IPS-18c (cell line): ENCODE measurements around the gene TES.
"Not testable (repeated sequence)": the region's sequence is repeated elsewhere in the genome, so short reads cannot be mapped to it uniquely, and the experiment has no call there.

Experiments used
- H3K4me3 ChIP-seq: 2 replicates; pipeline ENCODE4 v1.7.0; 2013; ENCODE audit warnings: low read depth, mild to moderate bottlenecking, low read length, moderate library complexity; ENCODE audit not compliant: insufficient read depth
- H3K9me3 ChIP-seq: one replicate; pipeline ENCODE4 v1.6.1; 2013; ENCODE audit warnings: mild to moderate bottlenecking, low read length, moderate library complexity; ENCODE audit not compliant: control insufficient read depth, insufficient read depth

TES gene

GRCh38 chr7:116231543-116231942 lies 21.2 kb downstream of the TES start:
- Histone ChIP-seq H3K9me3 (no peaks in the 10 kb centered on the region), H3K4me3 (no peak overlapping the region)

DNA sequence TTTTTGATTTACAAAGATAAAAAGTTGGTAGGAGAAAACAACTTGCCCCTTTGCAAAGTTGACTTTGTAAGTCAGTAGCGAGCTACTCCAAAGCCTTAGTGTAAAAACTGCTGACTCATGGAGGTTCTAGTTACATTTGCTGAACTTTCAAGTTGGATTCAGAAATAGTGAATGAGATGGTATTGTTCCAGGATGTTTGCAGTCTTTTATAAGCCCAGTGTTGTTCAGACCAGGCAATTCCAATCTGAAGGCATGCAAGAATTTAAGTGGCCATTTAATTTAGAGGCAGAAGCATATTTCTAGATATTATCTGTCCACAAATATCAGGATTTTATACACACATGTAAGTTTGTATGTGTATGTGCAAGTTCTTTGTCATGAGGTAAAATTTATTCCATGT lies 21.6 kb downstream of the TES start:
- Histone ChIP-seq H3K4me3 (no peak overlapping the region), H3K9me3 (no peaks in the 10 kb centered on the region)

DNA sequence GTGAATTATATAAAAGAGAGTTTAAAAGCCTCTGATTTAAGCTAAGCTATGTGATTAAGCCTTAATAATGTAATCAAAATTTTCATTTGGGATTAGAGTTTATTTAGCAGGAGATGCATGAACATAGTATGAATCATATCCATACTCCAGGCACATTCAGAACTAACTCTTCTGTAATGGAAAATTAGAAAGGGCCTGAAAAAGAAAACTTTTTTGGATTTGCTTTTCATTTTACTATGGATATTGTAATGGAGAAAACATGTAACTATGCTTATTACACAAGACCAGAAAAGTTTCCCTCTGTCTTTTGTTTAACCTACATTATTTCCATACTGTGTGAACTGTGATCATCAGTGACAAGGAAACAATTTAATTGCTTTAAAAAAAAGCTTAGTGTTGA lies 22.0 kb downstream of the TES start:
- Histone ChIP-seq H3K4me3 (no peak overlapping the region), H3K9me3 (no peaks in the 10 kb centered on the region)

DNA sequence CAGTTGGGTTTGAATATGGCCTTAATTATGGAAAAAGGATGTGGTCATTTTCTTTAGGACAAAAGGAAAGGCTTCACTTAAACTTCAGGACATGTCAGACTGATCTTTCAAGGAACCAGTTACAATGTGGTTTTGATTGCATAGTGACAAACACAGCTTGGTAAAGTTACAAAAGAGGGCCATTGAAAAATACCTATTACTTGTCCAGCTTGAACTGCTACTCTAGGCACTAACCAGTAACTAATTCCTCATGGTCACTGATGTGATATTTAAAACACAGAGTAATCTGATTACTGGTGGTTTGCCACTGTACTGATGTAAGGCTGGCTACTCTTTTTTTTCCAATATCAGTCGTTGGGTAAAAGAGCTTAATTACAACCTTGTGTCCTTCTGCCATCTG lies 22.6 kb downstream of the TES start:
- Histone ChIP-seq H3K4me3 (no peak overlapping the region), H3K9me3 (no peaks in the 10 kb centered on the region)

GRCh38 chr7:116234517-116235200 lies 24.3 kb downstream of the TES start:
- no peaks in the 10 kb centered on the region for H3K9me3 ChIP-seq
- H3K4me3 ChIP-seq = no peak overlapping the region

GRCh38 chr7:116235380-116235779 lies 25.0 kb downstream of the TES start:
- Histone ChIP-seq H3K9me3 (no peaks in the 10 kb centered on the region), H3K4me3 (no peak overlapping the region)

DNA sequence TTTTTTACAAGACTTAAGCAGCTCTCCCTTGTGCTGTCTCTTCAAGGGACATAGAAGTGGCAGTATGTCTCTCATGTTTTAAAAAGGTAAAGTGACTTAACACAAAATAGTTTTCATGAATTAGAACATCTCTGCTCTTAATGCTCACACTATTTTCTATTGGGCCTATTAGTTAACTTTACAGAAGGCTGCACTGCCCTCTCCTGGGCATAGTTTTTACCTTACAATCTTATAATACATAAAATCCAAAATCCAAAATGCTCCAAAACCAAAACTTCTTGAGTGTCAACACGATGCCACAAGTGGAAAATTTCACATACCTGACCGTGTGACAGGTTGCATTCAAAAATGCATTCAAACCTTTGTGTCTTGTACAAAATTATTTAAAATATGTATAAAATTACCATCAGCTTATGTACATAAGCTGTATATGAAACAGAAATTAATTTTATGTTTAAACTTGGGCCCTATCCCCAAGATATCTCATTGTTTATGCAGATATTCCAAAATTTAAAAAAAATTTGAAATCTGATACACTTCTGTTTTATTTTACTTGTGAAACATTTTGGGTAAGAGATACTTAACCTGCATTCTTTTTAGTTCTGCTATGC lies 25.8 kb downstream of the TES start:
- H3K9me3 ChIP-seq = no peaks in the 10 kb centered on the region
- H3K4me3 ChIP-seq = no peak overlapping the region

GRCh38 chr7:116239020-116239419 lies 28.7 kb downstream of the TES start:
- Histone ChIP-seq H3K4me3 (no peak overlapping the region), H3K9me3 (no peaks in the 10 kb centered on the region)

- peaks cover 2% of the 10 kb centered on the region for H3K9me3 ChIP-seq
- H3K4me3 ChIP-seq = no peak overlapping the region
Observed at GRCh38 chr7:116239434-116239833, 29.1 kb downstream of the TES start.

DNA sequence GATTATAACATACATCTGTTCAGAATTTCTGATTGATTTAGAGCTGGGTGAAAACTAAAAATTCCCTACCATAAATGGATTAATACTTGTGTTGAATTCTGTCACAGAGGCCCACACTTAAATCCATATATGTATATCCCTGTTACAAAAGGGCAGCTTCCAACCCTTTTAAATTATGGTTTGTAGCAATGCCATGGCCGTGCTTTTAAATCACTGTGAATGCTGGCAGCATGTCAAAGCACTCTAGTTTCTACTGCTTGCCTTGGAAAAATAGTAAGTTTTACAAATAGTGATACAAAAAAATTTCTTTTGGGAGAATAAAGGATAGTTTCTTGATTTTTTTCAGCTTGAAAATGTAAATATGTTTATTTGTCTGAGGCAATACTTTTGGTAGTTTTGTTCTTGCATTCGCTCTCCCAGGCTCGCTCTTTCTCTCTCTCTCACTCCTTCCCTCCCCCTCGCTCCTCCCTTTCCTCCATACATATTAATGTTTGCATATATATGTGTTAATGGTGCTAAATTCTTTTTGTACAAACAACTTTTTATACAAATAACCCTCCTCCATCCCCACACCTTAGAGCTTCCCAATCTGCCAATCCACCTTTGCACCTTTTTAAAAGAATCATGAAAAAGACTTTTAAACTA lies 29.8 kb downstream of the TES start:
- Histone ChIP-seq H3K4me3 (no peak overlapping the region), H3K9me3 (peaks cover 5% of the 10 kb centered on the region)

DNA sequence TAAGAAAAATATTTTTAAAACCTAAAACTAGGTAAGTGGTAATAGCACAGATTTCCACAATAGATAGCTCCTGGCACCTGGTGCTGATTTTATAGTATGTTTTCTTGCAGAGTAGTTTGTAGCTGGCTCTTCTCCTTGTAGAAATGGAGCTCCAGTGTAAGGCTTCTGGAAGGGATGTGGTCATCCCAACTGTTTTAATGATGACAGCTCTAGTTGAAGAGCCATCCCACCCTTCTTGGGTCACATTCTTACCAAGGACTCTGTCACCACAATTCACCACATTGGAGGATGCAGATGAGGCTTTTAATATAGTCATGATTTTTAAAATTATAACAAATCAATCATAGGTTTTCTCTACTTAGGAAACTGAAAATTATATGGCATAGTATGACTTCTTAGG lies 31.0 kb downstream of the TES start:
- Histone ChIP-seq H3K4me3 (no peak overlapping the region), H3K9me3 (peaks cover 10% of the 10 kb centered on the region)

GRCh38 chr7:116242178-116242577 lies 31.8 kb downstream of the TES start:
- Histone ChIP-seq H3K4me3 (no peak overlapping the region), H3K9me3 (peaks cover 10% of the 10 kb centered on the region)

DNA sequence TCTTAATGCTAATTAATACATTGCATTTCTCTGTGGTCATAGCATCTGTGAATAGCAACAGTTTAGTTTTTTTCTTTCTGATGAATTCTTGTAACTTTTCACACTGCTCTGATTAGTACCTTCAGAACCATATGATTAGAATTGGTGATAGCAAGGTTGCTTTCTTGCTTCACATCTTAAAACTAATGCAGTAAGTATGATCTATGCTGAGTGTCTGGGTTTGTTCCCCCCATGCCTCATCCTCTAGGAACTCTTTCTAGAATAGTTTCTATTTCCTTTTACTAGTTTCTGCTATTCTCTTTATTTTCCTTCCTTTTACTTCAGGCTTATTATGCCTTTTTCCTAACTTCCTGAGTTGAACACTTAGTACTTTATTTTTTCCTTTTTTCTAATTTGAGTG lies 32.4 kb downstream of the TES start:
- no peak overlapping the region for H3K4me3 ChIP-seq
- peaks cover 10% of the 10 kb centered on the region for H3K9me3 ChIP-seq

DNA sequence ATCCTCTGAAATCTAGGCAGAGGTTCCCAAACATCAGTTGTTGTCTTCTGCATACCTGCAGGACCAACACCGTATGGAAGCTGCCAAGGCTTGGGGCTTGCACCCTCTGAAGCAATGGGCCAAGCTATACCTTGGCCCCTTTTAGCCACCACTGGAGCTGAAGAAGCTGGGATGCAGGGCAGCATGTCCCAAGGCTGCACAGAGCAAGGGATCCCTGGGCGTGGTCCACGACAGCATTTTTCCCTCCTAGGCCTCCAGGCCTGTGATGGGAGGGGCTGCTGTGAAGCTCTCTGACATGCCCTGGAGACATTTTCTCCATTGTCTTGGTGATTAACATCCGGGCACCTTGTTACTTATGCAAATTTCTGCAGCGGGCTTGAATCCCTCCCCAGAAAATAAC lies 34.5 kb downstream of the TES start:
- H3K4me3 ChIP-seq = not testable (repeated sequence)
- peaks cover 10% of the 10 kb centered on the region for H3K9me3 ChIP-seq

DNA sequence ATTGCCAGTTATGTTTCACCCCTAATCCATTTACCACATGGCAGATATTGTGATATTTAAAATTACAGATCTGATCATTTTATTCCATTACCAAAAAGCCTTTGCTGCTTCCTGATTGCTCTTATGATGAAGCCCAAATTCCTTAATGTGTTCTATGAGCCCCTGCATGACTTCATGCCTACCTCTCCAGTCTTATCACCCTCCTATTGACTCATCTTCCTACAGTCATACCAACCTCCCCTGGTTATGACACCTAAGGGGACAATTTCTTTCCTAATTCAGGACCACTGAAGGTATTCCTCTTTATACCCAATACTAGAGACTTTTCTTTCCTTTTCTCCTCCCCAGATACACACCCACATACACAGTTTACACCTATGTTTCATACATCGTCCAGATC lies 36.0 kb downstream of the TES start:
- peaks cover 10% of the 10 kb centered on the region for H3K9me3 ChIP-seq
- no peak overlapping the region for H3K4me3 ChIP-seq

GRCh38 chr7:116249969-116250553 lies 39.7 kb downstream of the TES start:
- H3K9me3 ChIP-seq = peaks cover 5% of the 10 kb centered on the region

DNA sequence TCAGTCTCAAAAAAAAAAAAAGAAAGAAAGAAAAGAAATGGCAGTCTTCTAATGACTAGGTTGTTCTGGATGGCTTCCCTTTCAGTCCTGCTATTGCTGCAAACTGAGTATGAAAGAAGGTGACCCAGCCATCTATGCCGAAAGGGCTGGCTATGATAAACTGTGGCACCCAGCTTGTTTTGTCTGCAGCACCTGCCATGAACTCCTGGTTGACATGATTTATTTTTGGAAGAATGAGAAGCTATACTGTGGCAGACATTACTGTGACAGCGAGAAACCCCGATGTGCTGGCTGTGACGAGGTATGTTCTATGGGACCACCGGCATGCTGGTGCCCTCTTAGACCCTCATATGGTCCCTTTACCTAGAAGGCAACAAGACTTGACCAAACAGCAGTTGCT lies 41.3 kb downstream of the TES start:
- Histone ChIP-seq H3K4me3 (no peak overlapping the region), H3K9me3 (no peaks in the 10 kb centered on the region)

More at GRCh38 chr7:116249969-116250553, 39.7 kb downstream of the TES start:
- no peak overlapping the region for H3K4me3 ChIP-seq

- H3K9me3 ChIP-seq = no peaks in the 10 kb centered on the region
- no peak overlapping the region for H3K4me3 ChIP-seq
Observed at GRCh38 chr7:116252249-116252648, 41.9 kb downstream of the TES start.
